Nephron (organoid): ENCODE data around the gene SMARCAD1.

Source experiments
- H3K27ac Mint-ChIP-seq, 3 experiments: 2 replicates each; pipeline ENCODE4 v1.8.0; 2020; ENCODE audit warnings: mixed read lengths in 3 of 3, mild to moderate bottlenecking in 2 of 3, moderate library complexity in 1 of 3
- H3K27me3 Mint-ChIP-seq: 2 replicates; pipeline ENCODE4 v1.8.0; 2021; ENCODE audit warnings: low read depth, mild to moderate bottlenecking, moderate library complexity, mixed read lengths
- H3K36me3 Mint-ChIP-seq: 2 replicates; pipeline ENCODE4 v1.8.0; 2020; ENCODE audit warnings: low read depth, mixed read lengths
- H3K4me1 Mint-ChIP-seq: 2 replicates; pipeline ENCODE4 v1.8.0; 2020; ENCODE audit warnings: mixed read lengths
- H3K4me3 Mint-ChIP-seq, 3 experiments: 2 replicates each; pipeline ENCODE4 v1.8.0; 2020; ENCODE audit warnings: mild to moderate bottlenecking in 3 of 3, mixed read lengths in 3 of 3, moderate library complexity in 2 of 3
- H3K9me3 Mint-ChIP-seq: 2 replicates; pipeline ENCODE4 v1.8.0; 2020; ENCODE audit warnings: mixed read lengths
- TF ChIP-seq, protein P1 (sequence below), 3 experiments: fragments of 200-600 bp; sonication (generic); IDR thresholded peaks; one replicate each; pipeline ENCODE4 v1.5.0; 2021; ENCODE audit warnings: antibody characterized with exemption in 3 of 3; ENCODE audit not compliant: unreplicated experiment in 3 of 3

The SMARCAD1 gene

DNA sequence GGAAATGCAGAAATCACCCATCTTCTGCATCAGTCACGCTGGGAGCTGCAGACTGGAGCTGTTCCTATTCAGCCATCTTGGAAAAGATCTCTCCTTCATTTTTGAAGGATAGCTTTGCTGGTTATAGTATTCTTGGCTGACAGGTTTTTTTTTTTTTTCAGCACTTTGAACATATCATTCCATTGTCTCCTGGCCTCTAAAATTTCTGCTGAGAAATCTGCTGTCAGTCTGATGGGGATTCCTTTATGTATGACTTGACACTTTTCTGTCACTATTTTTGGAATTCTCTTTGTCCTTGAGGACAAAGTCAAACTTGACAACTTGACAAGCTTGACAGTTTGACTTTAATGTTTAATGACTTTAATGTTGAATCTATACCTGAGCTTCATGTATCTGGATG lies 118.2 kb downstream of the SMARCAD1 start:
- no peaks in the 10 kb centered on the region for H3K4me1 Mint-ChIP-seq
- TF ChIP-seq, protein P1, sequence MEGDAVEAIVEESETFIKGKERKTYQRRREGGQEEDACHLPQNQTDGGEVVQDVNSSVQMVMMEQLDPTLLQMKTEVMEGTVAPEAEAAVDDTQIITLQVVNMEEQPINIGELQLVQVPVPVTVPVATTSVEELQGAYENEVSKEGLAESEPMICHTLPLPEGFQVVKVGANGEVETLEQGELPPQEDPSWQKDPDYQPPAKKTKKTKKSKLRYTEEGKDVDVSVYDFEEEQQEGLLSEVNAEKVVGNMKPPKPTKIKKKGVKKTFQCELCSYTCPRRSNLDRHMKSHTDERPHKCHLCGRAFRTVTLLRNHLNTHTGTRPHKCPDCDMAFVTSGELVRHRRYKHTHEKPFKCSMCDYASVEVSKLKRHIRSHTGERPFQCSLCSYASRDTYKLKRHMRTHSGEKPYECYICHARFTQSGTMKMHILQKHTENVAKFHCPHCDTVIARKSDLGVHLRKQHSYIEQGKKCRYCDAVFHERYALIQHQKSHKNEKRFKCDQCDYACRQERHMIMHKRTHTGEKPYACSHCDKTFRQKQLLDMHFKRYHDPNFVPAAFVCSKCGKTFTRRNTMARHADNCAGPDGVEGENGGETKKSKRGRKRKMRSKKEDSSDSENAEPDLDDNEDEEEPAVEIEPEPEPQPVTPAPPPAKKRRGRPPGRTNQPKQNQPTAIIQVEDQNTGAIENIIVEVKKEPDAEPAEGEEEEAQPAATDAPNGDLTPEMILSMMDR (IDR thresholded peaks at IDR 0.05; ENCODE audit: unreplicated experiment in 3 of 3): no peak
- peaks cover 5% of the 10 kb centered on the region for H3K36me3 Mint-ChIP-seq
- H3K9me3 Mint-ChIP-seq: peaks cover 39% of the 10 kb centered on the region
- no peak overlapping the region for H3K27ac Mint-ChIP-seq
- H3K4me3 Mint-ChIP-seq: no peak overlapping the region
- peaks cover 4% of the 10 kb centered on the region for H3K27me3 Mint-ChIP-seq

DNA sequence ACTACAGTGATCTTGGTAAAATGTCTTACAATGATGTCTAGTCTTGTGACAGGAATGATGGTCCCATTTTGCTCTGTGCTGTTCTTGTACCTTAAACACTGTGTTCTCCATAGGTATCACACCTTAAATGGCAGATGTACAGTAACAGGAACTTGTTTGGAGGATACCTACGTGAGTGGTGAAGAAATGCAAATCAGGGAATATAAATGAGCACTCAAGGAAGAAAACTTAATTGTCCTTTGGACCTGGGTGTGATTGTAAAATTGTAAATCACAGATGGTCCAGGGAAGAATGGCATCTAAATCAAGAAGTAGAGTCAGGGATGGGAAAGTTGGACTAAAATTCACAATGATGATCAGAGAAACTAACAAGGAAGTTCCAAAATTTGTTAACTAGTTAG lies 122.3 kb downstream of the SMARCAD1 start:
- H3K27me3 Mint-ChIP-seq: no peaks in the 10 kb centered on the region
- H3K9me3 Mint-ChIP-seq: peaks cover 17% of the 10 kb centered on the region
- H3K36me3 Mint-ChIP-seq: peaks cover 5% of the 10 kb centered on the region
- H3K27ac Mint-ChIP-seq: no peak overlapping the region
- H3K4me1 Mint-ChIP-seq: peaks cover 11% of the 10 kb centered on the region
- no peak overlapping the region for H3K4me3 Mint-ChIP-seq
- TF ChIP-seq, protein P1 (IDR thresholded peaks at IDR 0.05; ENCODE audit: unreplicated experiment in 3 of 3): no peak

DNA sequence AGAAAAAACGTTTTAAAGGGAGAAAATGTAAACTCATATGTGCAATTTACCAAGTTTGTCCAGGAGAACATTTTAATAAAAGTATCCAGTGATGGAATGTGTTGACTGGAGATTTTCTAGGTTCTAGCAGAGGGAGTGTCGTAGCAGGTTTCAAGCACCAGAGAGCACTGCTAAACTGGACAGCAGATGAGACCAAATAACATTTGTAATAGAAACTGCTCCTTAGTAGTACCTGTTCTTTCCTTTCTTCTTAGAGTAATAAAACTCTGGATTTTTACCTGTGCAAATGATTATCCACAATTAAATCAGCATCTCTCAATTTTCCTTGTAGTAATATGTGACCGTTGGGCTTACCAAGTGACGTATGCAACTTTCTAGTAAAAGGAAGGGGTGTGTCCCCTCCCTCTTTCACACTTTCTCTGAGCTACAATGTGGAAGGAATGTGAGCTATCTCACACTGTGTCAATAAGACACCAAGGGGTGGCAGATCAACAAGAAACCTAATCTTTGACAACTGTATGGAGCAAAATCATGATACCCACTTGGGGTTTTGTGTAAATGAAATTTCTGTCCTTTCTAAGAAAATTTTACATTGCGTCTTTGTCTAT lies 125.4 kb downstream of the SMARCAD1 start:
- H3K4me1 Mint-ChIP-seq: peaks cover 11% of the 10 kb centered on the region
- H3K4me3 Mint-ChIP-seq: no peak overlapping the region
- no peaks in the 10 kb centered on the region for H3K36me3 Mint-ChIP-seq
- H3K27me3 Mint-ChIP-seq: peaks cover 3% of the 10 kb centered on the region
- TF ChIP-seq, protein P1 (IDR thresholded peaks at IDR 0.05; ENCODE audit: unreplicated experiment in 3 of 3): peak; percentile 29 to 44 (median 41)
- peaks cover 2% of the 10 kb centered on the region for H3K9me3 Mint-ChIP-seq
- H3K27ac Mint-ChIP-seq: no peak overlapping the region

DNA sequence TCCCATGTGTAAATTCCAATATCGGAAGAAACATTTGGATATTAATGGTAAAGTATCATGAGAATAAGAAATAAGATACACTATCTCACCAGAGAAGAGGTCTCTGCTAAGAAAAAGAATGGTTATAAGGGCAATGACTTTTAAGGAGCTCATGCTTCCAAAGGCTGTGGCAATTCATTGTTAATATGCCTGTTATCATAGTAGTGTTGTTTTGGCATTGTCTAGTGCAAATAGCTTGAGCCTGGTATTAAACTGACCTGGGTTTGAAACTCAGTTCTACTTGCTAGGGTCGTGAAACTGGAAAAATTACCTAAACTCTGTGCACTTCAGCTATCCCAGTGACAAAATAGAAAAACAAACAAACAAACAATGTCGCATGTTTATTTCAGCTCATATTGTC lies 126.2 kb downstream of the SMARCAD1 start:
- peaks cover 11% of the 10 kb centered on the region for H3K4me1 Mint-ChIP-seq
- TF ChIP-seq, protein P1 (IDR thresholded peaks at IDR 0.05; ENCODE audit: unreplicated experiment in 3 of 3): no peak
- peaks cover 3% of the 10 kb centered on the region for H3K27me3 Mint-ChIP-seq
- no peaks in the 10 kb centered on the region for H3K36me3 Mint-ChIP-seq
- no peak overlapping the region for H3K4me3 Mint-ChIP-seq
- H3K9me3 Mint-ChIP-seq: no peaks in the 10 kb centered on the region
- peak overlapping the region in 1 of 3 experiments; percentile 29 for H3K27ac Mint-ChIP-seq

DNA sequence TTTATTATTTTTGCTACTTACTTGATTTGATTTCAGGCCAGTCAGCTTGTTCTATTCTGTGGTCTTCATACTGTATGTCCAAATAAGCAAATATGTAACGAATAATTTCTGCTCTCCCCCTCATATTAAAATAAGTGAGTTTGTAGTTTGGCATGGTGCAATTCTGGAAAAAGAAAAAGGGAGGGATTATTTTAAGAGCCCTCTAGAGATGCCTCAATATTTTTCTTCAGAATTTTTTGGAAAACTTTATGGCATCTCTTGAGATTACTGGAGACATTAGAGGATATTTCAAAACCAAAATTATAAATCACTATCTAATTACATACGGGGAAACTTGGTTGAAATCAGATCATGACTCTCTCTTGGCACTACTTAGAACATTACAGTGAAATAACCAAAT lies 126.8 kb downstream of the SMARCAD1 start:
- H3K36me3 Mint-ChIP-seq: no peaks in the 10 kb centered on the region
- TF ChIP-seq, protein P1 (IDR thresholded peaks at IDR 0.05; ENCODE audit: unreplicated experiment in 3 of 3): no peak
- no peaks in the 10 kb centered on the region for H3K9me3 Mint-ChIP-seq
- H3K27me3 Mint-ChIP-seq: peaks cover 3% of the 10 kb centered on the region
- peaks cover 11% of the 10 kb centered on the region for H3K4me1 Mint-ChIP-seq
- H3K4me3 Mint-ChIP-seq: no peak overlapping the region
- peak overlapping the region in 1 of 3 experiments; percentile 29 for H3K27ac Mint-ChIP-seq

DNA sequence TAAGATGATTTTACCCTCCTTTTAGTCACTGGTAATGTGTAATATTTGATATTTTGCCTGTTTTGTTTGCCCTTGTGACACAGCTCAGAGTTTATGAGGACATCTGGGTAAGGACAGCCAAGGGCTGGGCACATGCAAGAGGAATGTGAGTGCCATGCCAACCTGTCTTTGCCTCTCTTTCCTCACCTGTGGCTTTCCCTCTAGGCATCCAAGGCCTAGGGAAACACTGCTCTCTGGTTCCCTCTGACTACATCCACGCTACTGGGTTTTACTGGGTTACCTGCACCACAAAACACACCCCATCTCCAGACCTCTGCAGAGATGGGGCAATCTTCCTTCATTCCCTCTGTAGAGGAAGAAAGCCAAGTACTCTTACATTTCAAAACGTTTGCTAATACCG lies 127.3 kb downstream of the SMARCAD1 start:
- H3K27me3 Mint-ChIP-seq: peaks cover 3% of the 10 kb centered on the region
- no peak overlapping the region for H3K4me3 Mint-ChIP-seq
- H3K9me3 Mint-ChIP-seq: no peaks in the 10 kb centered on the region
- TF ChIP-seq, protein P1 (IDR thresholded peaks at IDR 0.05; ENCODE audit: unreplicated experiment in 3 of 3): no peak
- H3K27ac Mint-ChIP-seq: no peak overlapping the region
- peaks cover 11% of the 10 kb centered on the region for H3K4me1 Mint-ChIP-seq
- no peaks in the 10 kb centered on the region for H3K36me3 Mint-ChIP-seq
